Panc1 (cell line): Measurements from ENCODE around the gene MAD1L1.

ENCODE experiments used
- CTCF ChIP-seq: fragments of 450-650 bp; IDR thresholded peaks from 2 replicates; pipeline ENCODE4 v1.5.1; 2017; ENCODE audit warnings: mild to moderate bottlenecking
- REST ChIP-seq, 2 experiments: IDR thresholded peaks; 2 replicates each; pipeline ENCODE4 v1.6.1; 2011 to 2012; ENCODE audit warnings: low read depth in 2 of 2, control low read depth in 1 of 2, low read length in 1 of 2, mild to moderate bottlenecking in 1 of 2, moderate library complexity in 1 of 2; ENCODE audit not compliant: insufficient read depth in 1 of 2

GRCh38 chr7:2034291-2035201 lies 198.2 kb downstream of the MAD1L1 start:
- TF ChIP-seq REST (IDR thresholded peaks at IDR 0.05; ENCODE audit: insufficient read depth in 1 of 2, low read depth in 2 of 2, low read length in 1 of 2) (no peak), CTCF (no peak)
